Caco-2 (cell line): Measurements from ENCODE around the gene ALKAL2. TPM values are rescaled to one million over a fixed set of nuclear protein-coding genes. Genes with fewer than 3 reads are reported as not detected.

Source experiments
- BruUV-seq: library from RNA; stranded (reverse); fragments of 400-500 nt; replicated peaks from 2 replicates; lab custom pipeline; 2021; lab: Mats Ljungman, UMichigan
- CTCF ChIA-PET: fragments of 300-600 bp; sonication (Branson Sonifier 250); formaldehyde crosslinking; loops from one replicate; lab custom pipeline; 2022; ENCODE audit warnings: antibody characterized with exemption; lab: Charles Lee
- POLR2A ChIA-PET: fragments of 300-600 bp; sonication (Branson Sonifier 250); formaldehyde crosslinking; loops from one replicate; lab custom pipeline; 2022; ENCODE audit warnings: antibody characterized with exemption; lab: Charles Lee
- DNase-seq, 2 experiments: peaks; one replicate each; pipeline versions ENCODE4 v3.0.0 to v3.0.0-alpha.2; 2020 to 2022
- H3K27me3 ChIP-seq: replicated peaks from 2 replicates; pipeline ENCODE4 v1.6.0; 2011; ENCODE audit warnings: low read length; ENCODE audit not compliant: control insufficient read depth, insufficient read depth
- H3K36me3 ChIP-seq: 2 replicates; pipeline ENCODE4 v1.5.1; 2011; ENCODE audit warnings: low read length; ENCODE audit not compliant: control insufficient read depth, insufficient read depth
- H3K4me1 ChIP-seq: fragments of 250-450 bp; sonication (Bioruptor Pico); 2 replicates; pipeline ENCODE4 v1.5.1; 2020; ENCODE audit warnings: mild to moderate bottlenecking
- H3K4me3 ChIP-seq: 2 replicates; pipeline ENCODE4 v1.5.1; 2011; ENCODE audit warnings: low read depth, mild to moderate bottlenecking, control low read depth, low read length
- H3K9me3 ChIP-seq: fragments of 250-450 bp; sonication (Bioruptor Pico); 2 replicates; pipeline ENCODE4 v1.5.1; 2020; ENCODE audit warnings: mild to moderate bottlenecking, moderate library complexity
- H3K27ac Mint-ChIP-seq: one replicate; pipeline ENCODE4 v1.8.0; 2022; ENCODE audit warnings: mixed read lengths; ENCODE audit not compliant: unreplicated experiment
- H3K27me3 Mint-ChIP-seq: one replicate; pipeline ENCODE4 v1.8.0; 2022; ENCODE audit warnings: mixed read lengths; ENCODE audit not compliant: insufficient read depth, unreplicated experiment
- H3K36me3 Mint-ChIP-seq: one replicate; pipeline ENCODE4 v1.8.0; 2022; ENCODE audit warnings: mild to moderate bottlenecking, mixed read lengths; ENCODE audit not compliant: insufficient read depth, unreplicated experiment
- H3K4me1 Mint-ChIP-seq: one replicate; pipeline ENCODE4 v1.8.0; 2022; ENCODE audit warnings: low read depth, mixed read lengths; ENCODE audit not compliant: unreplicated experiment
- H3K4me3 Mint-ChIP-seq: one replicate; pipeline ENCODE4 v1.8.0; 2022; ENCODE audit warnings: mild to moderate bottlenecking, moderate library complexity, mixed read lengths; ENCODE audit not compliant: unreplicated experiment
- H3K9me3 Mint-ChIP-seq: one replicate; pipeline ENCODE4 v1.8.0; 2022; ENCODE audit warnings: mixed read lengths; ENCODE audit not compliant: unreplicated experiment
- CTCF ChIP-seq, 2 experiments: fragments of 200-600 bp in 1 of 2; IDR thresholded peaks; 1 replicate in 1 of 2; 2 replicates in 1 of 2; pipeline versions ENCODE4 v1.5.1 to v1.8.0; 2011 to 2022; ENCODE audit warnings: antibody characterized with exemption in 1 of 2, control low read depth in 1 of 2, inconsistent platforms in 1 of 2, low read depth in 1 of 2, low read length in 1 of 2, mild to moderate bottlenecking in 1 of 2, moderate library complexity in 1 of 2; ENCODE audit not compliant: insufficient read depth in 1 of 2, severe bottlenecking in 1 of 2, unreplicated experiment in 1 of 2
- intact Hi-C: fragments of 100-400 bp; cut with micrococcal nuclease; formaldehyde crosslinking; loops from one replicate; pipeline ENCODE4 v1.10.0; 2022; ENCODE audit not compliant: unreplicated experiment
- total RNA-seq: library from RNA; stranded (reverse); gene quantifications from 2 replicates; pipeline ENCODE4 v1.2.3, GENCODE V29; 2022

Gene ALKAL2
- total RNA-seq, 1 experiment from 2014 or later, result not detected

- CTCF ChIA-PET, result interaction anchor here (0.6 kb wide), 3 partner anchors 17 to 121 kb away, joined by 3 to 6 read pairs (median 4); no protein-coding TSS in a partner anchor
- TF ChIP-seq CTCF (IDR thresholded peaks at IDR 0.05; ENCODE audit: insufficient read depth in 1 of 2, low read depth in 1 of 2, low read length in 1 of 2, severe bottlenecking in 1 of 2, unreplicated experiment in 1 of 2), result no peak
- Mint-ChIP-seq H3K27me3 (no peaks in the 10 kb centered on the region), H3K4me1 (peaks cover 23% of the 10 kb centered on the region), H3K27ac (peak within 1 kb of the TSS; percentile 87), H3K36me3 (peaks cover 12% of the 10 kb centered on the region), H3K9me3 (peaks cover 1% of the 10 kb centered on the region), H3K4me3 (peak within 1 kb of the TSS; percentile 86)
- Histone ChIP-seq H3K27me3 (no peaks in the 10 kb centered on the region), H3K4me3 (peak within 1 kb of the TSS; percentile 96), H3K4me1 (peaks cover 32% of the 10 kb centered on the region), H3K9me3 (0 out of 2 replicates have a peak, but pooled peaks cover 5% of the 10 kb centered on the region), H3K36me3 (no peaks in the 10 kb centered on the region)
- peak; percentile 82 to 85 for DNase-seq
- BruUV-seq, result no TSS peak
- intact Hi-C loops, result loop anchor here (1.0 kb wide), 2 partner anchors 18 to 412 kb away; no protein-coding TSS in a partner anchor
- POLR2A ChIA-PET, result interaction anchor here (0.6 to 1.0 kb wide), 5 partner anchors 10 to 413 kb away, joined by 3 to 5 read pairs (median 3); partner anchors contain the start of genes FAM110C and TMEM18
These were observed 24.0 kb downstream of the ALKAL2 start, which contains the start of gene SH3YL1 for GRCh38 chr2:263774-264492. Gene SH3YL1, minus strand, starts transcription at chr2:264032. Its CDS starts 48 bp downstream, at chr2:263984.

- H3K36me3 ChIP-seq, result no peaks in the 10 kb centered on the region
- POLR2A ChIA-PET, result no interaction called here
- BruUV-seq, result TSS peak; percentile 37
- H3K4me3 ChIP-seq, result peak overlapping the region; percentile 96
- Mint-ChIP-seq H3K4me3 (peak overlapping the region; percentile 86), H3K27me3 (no peaks in the 10 kb centered on the region), H3K27ac (peak overlapping the region; percentile 87), H3K9me3 (peaks cover 9% of the 10 kb centered on the region), H3K4me1 (peaks cover 23% of the 10 kb centered on the region), H3K36me3 (peaks cover 15% of the 10 kb centered on the region)
- no peak for DNase-seq
- intact Hi-C loops, result loop anchor here (1.0 kb wide), 1 partner anchor 17 kb away; no protein-coding TSS in a partner anchor
- no peak for TF ChIP-seq CTCF (IDR thresholded peaks at IDR 0.05; ENCODE audit: insufficient read depth in 1 of 2, low read depth in 1 of 2, low read length in 1 of 2, severe bottlenecking in 1 of 2, unreplicated experiment in 1 of 2)
- no peaks in the 10 kb centered on the region for H3K27me3 ChIP-seq
- H3K4me1 ChIP-seq, result peaks cover 32% of the 10 kb centered on the region
- CTCF ChIA-PET, result no interaction called here
- peaks cover 8% of the 10 kb centered on the region; the same call in 1 of the 2 replicates for H3K9me3 ChIP-seq
These were observed 24.7 kb downstream of the ALKAL2 start for GRCh38 chr2:263022-263738.

GRCh38 chr2:262117-262516 is 25.8 kb downstream of the ALKAL2 start:
- Histone ChIP-seq H3K36me3 (no peaks in the 10 kb centered on the region; the same call in 1 of the 2 replicates), H3K27me3 (no peaks in the 10 kb centered on the region), H3K4me3 (no peak overlapping the region), H3K4me1 (peaks cover 32% of the 10 kb centered on the region), H3K9me3 (peaks cover 14% of the 10 kb centered on the region; the same call in 1 of the 2 replicates)
- H3K36me3 Mint-ChIP-seq, result peaks cover 11% of the 10 kb centered on the region
- no peak for TF ChIP-seq CTCF (IDR thresholded peaks at IDR 0.05; ENCODE audit: insufficient read depth in 1 of 2, low read depth in 1 of 2, low read length in 1 of 2, severe bottlenecking in 1 of 2, unreplicated experiment in 1 of 2)
- peaks cover 23% of the 10 kb centered on the region for H3K4me1 Mint-ChIP-seq
- no peak overlapping the region for H3K27ac Mint-ChIP-seq
- CTCF ChIA-PET, result no interaction called here
- DNase-seq, result no peak
- intact Hi-C loops, result no loop called here
- POLR2A ChIA-PET, result no interaction called here
- BruUV-seq, result no TSS peak
- peak overlapping the region; percentile 86 for H3K4me3 Mint-ChIP-seq
- H3K27me3 Mint-ChIP-seq, result no peaks in the 10 kb centered on the region
- peaks cover 16% of the 10 kb centered on the region for H3K9me3 Mint-ChIP-seq
